K562 (cell line): ENCODE results near the gene TNNT3. TPM values are rescaled to one million over a fixed set of nuclear protein-coding genes. Genes with fewer than 3 reads are reported as not detected.

Source experiments
- ATAC-seq: fragments of 200-7000 bp; cut with Tn5 transposase; 3 replicates; pipeline ENCODE4 v1.9.1; 2020; ENCODE audit warnings: moderate library complexity
- BruUV-seq: library from RNA; stranded (reverse); fragments of 400-500 nt; replicated peaks from 2 replicates; lab custom pipeline; 2021; lab: Mats Ljungman, UMichigan
- CTCF ChIA-PET: fragments of 300-600 bp; formaldehyde crosslinking; extraction: SDS; loops from one replicate; lab custom pipeline; 2021; ENCODE audit warnings: low intra/inter-chr PET ratio; lab: Yijun Ruan, JAX
- POLR2A ChIA-PET: fragments of 300-600, 350-650 bp; sonication (Branson Sonifier 250); formaldehyde crosslinking; extraction: SDS; loops from one replicate; lab custom pipeline; 2021; ENCODE audit warnings: antibody characterized with exemption, inconsistent platforms; lab: Yijun Ruan, JAX
- DNase-seq, 4 experiments: peaks; one replicate each; pipeline versions ENCODE4 v3.0.0 to v3.0.0-alpha.2; 2011 to 2018; ENCODE audit warnings: low spot score in 3 of 4, mixed read lengths in 3 of 4; ENCODE audit errors: extremely low read depth in 1 of 4
- FAIRE-seq: peaks from 2 replicates; lab custom pipeline; 2011; peaks lifted over from hg19 to GRCh38; lab: Jason Lieb, UNC
- H2AFZ ChIP-seq: 2 replicates; pipeline ENCODE4 v1.6.0; 2011; ENCODE audit warnings: low read depth, low read length, control low read depth, inconsistent platforms
- H3K27ac ChIP-seq: fragments of 200-600 bp; 3 replicates; pipeline ENCODE4 v1.8.0; 2011; ENCODE audit warnings: low read depth, mild to moderate bottlenecking, control low read depth, inconsistent platforms, low read length, moderate library complexity, mixed read lengths; ENCODE audit errors: extremely low read depth
- H3K27me3 ChIP-seq, 2 experiments: fragments of 300-600 bp in 1 of 2; 2 replicates in 1 of 2; 3 replicates in 1 of 2; pipeline versions ENCODE4 v1.6.0 to v1.8.0; 2011; ENCODE audit warnings: inconsistent platforms in 2 of 2, low read length in 2 of 2, mild to moderate bottlenecking in 1 of 2, mixed read lengths in 1 of 2, moderate library complexity in 1 of 2; ENCODE audit not compliant: control insufficient read depth in 2 of 2, insufficient read depth in 2 of 2
- H3K36me3 ChIP-seq: fragments of 300-600 bp; 3 replicates; pipeline ENCODE4 v1.8.0; 2011; ENCODE audit warnings: mild to moderate bottlenecking, low read length, inconsistent platforms; ENCODE audit not compliant: control insufficient read depth, insufficient read depth
- H3K4me1 ChIP-seq, 2 experiments: fragments of 200-600 bp in 1 of 2; replicated peaks in 1 of 2; 2 replicates in 1 of 2; 3 replicates in 1 of 2; pipeline versions ENCODE4 v1.5.1 to v1.8.0; 2011; ENCODE audit warnings: inconsistent platforms in 2 of 2, low read length in 2 of 2, mild to moderate bottlenecking in 1 of 2, mixed read lengths in 1 of 2, moderate library complexity in 1 of 2; ENCODE audit not compliant: control insufficient read depth in 2 of 2, insufficient read depth in 2 of 2
- H3K4me2 ChIP-seq: 2 replicates; pipeline ENCODE4 v1.6.1; 2011; ENCODE audit warnings: low read length, control low read depth, inconsistent platforms, mixed read lengths; ENCODE audit not compliant: insufficient read depth
- H3K4me3 ChIP-seq: fragments of 200-600 bp; sonication (generic), shearing (Covaris generic); 2 replicates; pipeline ENCODE4 v1.5.1; 2016; ENCODE audit warnings: control low read depth, inconsistent platforms
- H3K79me2 ChIP-seq: fragments of 200-600 bp; 3 replicates; pipeline ENCODE4 v1.8.0; 2011; ENCODE audit warnings: low read length, inconsistent platforms; ENCODE audit not compliant: control insufficient read depth, insufficient read depth
- H3K9ac ChIP-seq, 2 experiments: 2 replicates each; pipeline versions ENCODE4 v1.6.0 to v1.6.1; 2011; ENCODE audit warnings: low read depth in 2 of 2, low read length in 2 of 2, control low read depth in 1 of 2, inconsistent platforms in 1 of 2, mild to moderate bottlenecking in 1 of 2, mixed read lengths in 1 of 2; ENCODE audit not compliant: insufficient read depth in 1 of 2
- H3K9me1 ChIP-seq: one replicate; pipeline ENCODE4 v1.6.0; 2011; ENCODE audit warnings: inconsistent platforms, mild to moderate bottlenecking, low read length, moderate library complexity; ENCODE audit not compliant: control insufficient read depth, insufficient read depth
- H3K9me3 ChIP-seq: replicated peaks from 2 replicates; pipeline ENCODE4 v1.5.1; 2011; ENCODE audit warnings: low read depth, low read length, inconsistent platforms; ENCODE audit not compliant: control insufficient read depth, insufficient read depth
- H4K20me1 ChIP-seq: replicated peaks from 2 replicates; pipeline ENCODE4 v1.6.1; 2011; ENCODE audit warnings: low read length, inconsistent platforms, mixed read lengths; ENCODE audit not compliant: control insufficient read depth, insufficient read depth
- CBFA2T2 ChIP-seq: fragments of 450-650 bp; conservative IDR thresholded peaks from 2 replicates; pipeline ENCODE4 v1.6.1; 2017; ENCODE audit warnings: mild to moderate bottlenecking
- NFIC ChIP-seq: fragments of 450-650 bp; IDR thresholded peaks from 2 replicates; pipeline ENCODE4 v1.6.1; 2017; ENCODE audit warnings: mild to moderate bottlenecking, inconsistent platforms
- WGBS: fragments of 100-300 bp; shearing (Covaris generic); methylation state at CpG from one replicate; pipeline ENCODE4 v1.1.6; 2016; ENCODE audit warnings: low coverage, mixed read lengths; ENCODE audit not compliant: insufficient coverage; ENCODE audit errors: missing lambda C conversion rate; 5-methylcytosine and 5-hydroxymethylcytosine counted together
- in situ Hi-C: fragments of 300-500 bp; cut with MboI; formaldehyde crosslinking; loops from 4 replicates; pipeline ENCODE4 v1.15.0; 2018; ENCODE audit warnings: inconsistent platforms, mixed read lengths
- intact Hi-C: fragments of 100-400 bp; cut with micrococcal nuclease; formaldehyde crosslinking; loops from 2 replicates; pipeline ENCODE4 v1.14.2; 2022
- polyA plus RNA-seq, 8 experiments: library from polyadenylated mRNA; depleted of rRNA in 4 of 8; stranded (reverse) in 5 of 8; unstranded in 3 of 8; fragments of >200 nt; fragmentation: Nextera tagmentation in 2 of 8; fragmentation: Illumina TruSeq in 1 of 8; extraction: Ambion mirVana in 2 of 8; extraction: Trizol in 1 of 8; gene quantifications; 2 replicates each; pipeline versions ENCODE4 v1.2.1 to v1.2.3, GENCODE V29; 2011 to 2014; ENCODE audit warnings: inconsistent platforms in 1 of 8, missing spikeins in 1 of 8
- total RNA-seq, 7 experiments: library from RNA; depleted of rRNA in 6 of 7; stranded (reverse); fragments of >200 nt in 6 of 7; fragmentation: Illumina TruSeq in 2 of 7; extraction: Trizol in 2 of 7; gene quantifications; 2 replicates each; pipeline versions ENCODE4 v1.2.1 to v1.2.3, GENCODE V29; 2011 to 2021; ENCODE audit warnings: low replicate concordance in 1 of 7
- TF ChIP-seq, protein P1 (sequence below): IDR thresholded peaks from 2 replicates; pipeline ENCODE4 v1.6.1; 2016; ENCODE audit warnings: missing genetic modification characterization, missing compliant biosample characterization

Gene TNNT3
- total and polyA plus RNA-seq, 9 of the 15 experiments (the other 6 are each of a cell fraction or from before 2014, with no cell fraction given), result 0.10 TPM; not detected in 8

DNA sequence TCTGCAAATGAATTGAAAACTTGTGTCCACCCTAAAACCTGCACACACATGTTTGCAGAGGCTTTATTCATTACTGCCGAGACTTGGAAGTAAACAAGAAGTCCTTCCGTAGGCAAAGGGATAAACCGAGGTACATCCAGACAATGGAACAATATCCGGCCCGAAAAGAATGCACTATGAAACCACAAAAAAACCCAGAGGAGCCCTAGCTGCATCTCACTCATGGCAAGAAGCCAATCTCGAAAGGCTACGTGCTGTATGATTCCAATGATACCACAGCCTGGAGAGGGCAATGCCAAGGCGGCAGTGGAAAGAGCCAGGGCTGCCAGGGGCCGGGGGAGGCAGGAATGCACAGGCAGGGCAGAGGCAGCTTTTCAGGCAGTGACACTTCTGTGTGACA, 24.5 kb downstream of the TNNT3 start:
- intact Hi-C loops, result no loop called here
- in situ Hi-C loops, result loop anchor here (5.0 kb wide), 1 partner anchor 47 kb away; no protein-coding TSS in a partner anchor
- H4K20me1 ChIP-seq, result no peaks in the 10 kb centered on the region
- ChIA-PET CTCF (no interaction called here), POLR2A (interaction anchor here (1.2 to 1.3 kb wide), 2 partner anchors 42 to 48 kb away, joined by 3 to 5 read pairs; no protein-coding TSS in a partner anchor)
- WGBS, result 25% methylated on average over 9 of the region's 9 CpGs
- no peak overlapping the region for H3K4me2 ChIP-seq
- H3K79me2 ChIP-seq, result no peaks in the 10 kb centered on the region
- BruUV-seq, result no TSS peak
- H3K27me3 ChIP-seq, result peaks cover 0 to under 1% of the 10 kb centered on the region in 2 experiments; a peak in 1 of 5 replicates
- H3K9ac ChIP-seq, result no peak overlapping the region
- H3K36me3 ChIP-seq, result no peaks in the 10 kb centered on the region
- no peak for ATAC-seq
- no peak overlapping the region for H3K27ac ChIP-seq
- H3K4me3 ChIP-seq, result no peak overlapping the region
- H3K9me3 ChIP-seq, result no peaks in the 10 kb centered on the region
- DNase-seq, result no peak
- TF ChIP-seq CBFA2T2, result no peak
- peak; percentile 51 for TF ChIP-seq NFIC
- TF ChIP-seq, protein P1, sequence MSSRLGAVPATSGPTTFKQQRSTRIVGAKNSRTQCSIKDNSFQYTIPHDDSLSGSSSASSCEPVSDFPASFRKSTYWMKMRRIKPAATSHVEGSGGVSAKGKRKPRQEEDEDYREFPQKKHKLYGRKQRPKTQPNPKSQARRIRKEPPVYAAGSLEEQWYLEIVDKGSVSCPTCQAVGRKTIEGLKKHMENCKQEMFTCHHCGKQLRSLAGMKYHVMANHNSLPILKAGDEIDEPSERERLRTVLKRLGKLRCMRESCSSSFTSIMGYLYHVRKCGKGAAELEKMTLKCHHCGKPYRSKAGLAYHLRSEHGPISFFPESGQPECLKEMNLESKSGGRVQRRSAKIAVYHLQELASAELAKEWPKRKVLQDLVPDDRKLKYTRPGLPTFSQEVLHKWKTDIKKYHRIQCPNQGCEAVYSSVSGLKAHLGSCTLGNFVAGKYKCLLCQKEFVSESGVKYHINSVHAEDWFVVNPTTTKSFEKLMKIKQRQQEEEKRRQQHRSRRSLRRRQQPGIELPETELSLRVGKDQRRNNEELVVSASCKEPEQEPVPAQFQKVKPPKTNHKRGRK, result no peak
- 0 out of 2 replicates have a peak overlapping the region, but pooled peaks have one; percentile 28 for H2AFZ ChIP-seq
- FAIRE-seq, result no peak
- peaks cover 0 to 19% of the 10 kb centered on the region in 2 experiments; a peak in 3 of 5 replicates for H3K4me1 ChIP-seq
- no peaks in the 10 kb centered on the region for H3K9me1 ChIP-seq
